Measurements from ENCODE around the gene SLCO3A1.
A peak's percentile ranks its signal among the peaks of the same experiment; 100 is the strongest.

SLCO3A1 gene

DNA sequence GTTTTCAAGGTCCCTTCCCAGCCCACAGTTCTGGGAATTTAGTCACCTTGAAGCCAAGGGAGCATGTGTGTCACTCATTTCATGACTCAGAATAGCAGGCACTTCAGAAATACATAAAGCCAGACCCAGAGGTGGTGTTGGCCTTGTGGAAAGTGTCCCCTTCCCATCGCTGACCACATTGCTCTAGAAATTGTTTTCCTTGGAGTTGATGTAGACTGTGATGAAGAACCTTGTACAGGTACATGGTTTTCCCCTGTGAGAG is 158.8 kb downstream of the SLCO3A1 start:
- Histone ChIP-seq H3K36me3 (ENCODE audit: control insufficient read depth, insufficient read depth, low read length) (no peaks in the 10 kb centered on the region), H3K79me2 (peaks cover 25% of the 10 kb centered on the region), H2AFZ (no peak overlapping the region), H3K9ac (no peak overlapping the region), H3K4me1 (peaks cover 7% of the 10 kb centered on the region), H3K4me3 (ENCODE audit: low read depth, low read length) (no peak overlapping the region), H3K4me2 (ENCODE audit: low read length) (no peak overlapping the region), H3K27ac (peak overlapping the region; percentile 12), H3K27me3 (ENCODE audit: control insufficient read depth, insufficient read depth, low read length) (no peaks in the 10 kb centered on the region), H3K9me3 (ENCODE audit: control insufficient read depth, low read length) (no peaks in the 10 kb centered on the region)
- TF ChIP-seq, protein P1, sequence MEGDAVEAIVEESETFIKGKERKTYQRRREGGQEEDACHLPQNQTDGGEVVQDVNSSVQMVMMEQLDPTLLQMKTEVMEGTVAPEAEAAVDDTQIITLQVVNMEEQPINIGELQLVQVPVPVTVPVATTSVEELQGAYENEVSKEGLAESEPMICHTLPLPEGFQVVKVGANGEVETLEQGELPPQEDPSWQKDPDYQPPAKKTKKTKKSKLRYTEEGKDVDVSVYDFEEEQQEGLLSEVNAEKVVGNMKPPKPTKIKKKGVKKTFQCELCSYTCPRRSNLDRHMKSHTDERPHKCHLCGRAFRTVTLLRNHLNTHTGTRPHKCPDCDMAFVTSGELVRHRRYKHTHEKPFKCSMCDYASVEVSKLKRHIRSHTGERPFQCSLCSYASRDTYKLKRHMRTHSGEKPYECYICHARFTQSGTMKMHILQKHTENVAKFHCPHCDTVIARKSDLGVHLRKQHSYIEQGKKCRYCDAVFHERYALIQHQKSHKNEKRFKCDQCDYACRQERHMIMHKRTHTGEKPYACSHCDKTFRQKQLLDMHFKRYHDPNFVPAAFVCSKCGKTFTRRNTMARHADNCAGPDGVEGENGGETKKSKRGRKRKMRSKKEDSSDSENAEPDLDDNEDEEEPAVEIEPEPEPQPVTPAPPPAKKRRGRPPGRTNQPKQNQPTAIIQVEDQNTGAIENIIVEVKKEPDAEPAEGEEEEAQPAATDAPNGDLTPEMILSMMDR (IDR thresholded peaks at IDR 0.05) = no peak

- Histone ChIP-seq H3K36me3 (ENCODE audit: control insufficient read depth, insufficient read depth, low read length) (no peaks in the 10 kb centered on the region), H2AFZ (no peak overlapping the region), H3K4me1 (peaks cover 7% of the 10 kb centered on the region), H3K9me3 (ENCODE audit: control insufficient read depth, low read length) (no peaks in the 10 kb centered on the region), H3K4me3 (ENCODE audit: low read depth, low read length) (no peak overlapping the region), H3K9ac (no peak overlapping the region), H3K79me2 (peaks cover 30% of the 10 kb centered on the region), H3K4me2 (ENCODE audit: low read length) (no peak overlapping the region), H3K27ac (no peak overlapping the region), H3K27me3 (ENCODE audit: control insufficient read depth, insufficient read depth, low read length) (no peaks in the 10 kb centered on the region)
- TF ChIP-seq, protein P1 (IDR thresholded peaks at IDR 0.05) = no peak
These were observed 159.4 kb downstream of the SLCO3A1 start for GRCh38 chr15:92012881-92013280.

DNA sequence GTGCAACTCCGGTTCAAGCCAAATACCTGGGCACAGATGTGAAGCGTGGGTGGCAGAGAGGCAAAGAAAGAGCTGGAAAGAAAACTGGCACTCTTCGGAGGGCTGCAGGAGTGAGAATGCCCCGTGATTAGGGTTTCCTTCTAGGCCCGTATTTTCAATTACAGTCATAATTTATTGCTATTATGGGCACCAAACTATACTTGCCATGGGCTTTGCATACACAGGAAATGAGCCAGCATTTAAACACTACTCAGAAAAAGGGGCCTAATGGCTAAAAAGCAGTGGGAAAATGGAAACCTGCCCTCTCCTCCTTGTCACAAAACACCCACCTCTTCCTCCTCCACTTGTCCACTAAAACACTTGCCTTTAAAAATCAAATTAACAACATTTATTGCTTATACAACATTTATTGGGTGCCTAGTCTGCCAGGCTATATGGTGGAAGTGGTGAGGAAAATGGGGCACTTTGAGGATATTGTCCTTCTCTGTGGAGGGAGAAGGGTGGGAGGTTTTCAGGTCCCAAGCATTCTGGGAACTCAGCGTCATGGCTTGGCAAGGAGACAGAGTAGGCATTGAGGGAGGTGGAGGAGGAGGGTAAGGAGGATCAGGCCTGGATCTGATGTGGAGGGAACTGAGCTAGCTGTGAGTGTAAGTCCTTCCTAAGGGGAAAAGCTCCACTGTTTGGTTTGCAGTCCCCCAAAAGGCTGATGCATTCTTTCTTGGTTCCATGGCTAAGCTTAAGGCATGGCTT is 160.9 kb downstream of the SLCO3A1 start:
- H3K4me3 ChIP-seq (ENCODE audit: low read depth, low read length) = no peak overlapping the region
- no peaks in the 10 kb centered on the region for H3K9me3 ChIP-seq (ENCODE audit: control insufficient read depth, low read length)
- no peak overlapping the region for H3K27ac ChIP-seq
- H3K79me2 ChIP-seq = peaks cover 41% of the 10 kb centered on the region
- H2AFZ ChIP-seq = no peak overlapping the region
- TF ChIP-seq, protein P1 (IDR thresholded peaks at IDR 0.05) = no peak
- H3K4me1 ChIP-seq = peaks cover 7% of the 10 kb centered on the region
- H3K9ac ChIP-seq = no peak overlapping the region
- no peaks in the 10 kb centered on the region for H3K36me3 ChIP-seq (ENCODE audit: control insufficient read depth, insufficient read depth, low read length)
- no peaks in the 10 kb centered on the region for H3K27me3 ChIP-seq (ENCODE audit: control insufficient read depth, insufficient read depth, low read length)
- H3K4me2 ChIP-seq (ENCODE audit: low read length) = no peak overlapping the region

- TF ChIP-seq, protein P1 (IDR thresholded peaks at IDR 0.05) = no peak
- Histone ChIP-seq H3K9ac (no peak overlapping the region), H3K27me3 (ENCODE audit: control insufficient read depth, insufficient read depth, low read length) (no peaks in the 10 kb centered on the region), H3K4me2 (ENCODE audit: low read length) (no peak overlapping the region), H3K27ac (no peak overlapping the region), H3K4me3 (ENCODE audit: low read depth, low read length) (no peak overlapping the region), H3K36me3 (ENCODE audit: control insufficient read depth, insufficient read depth, low read length) (no peaks in the 10 kb centered on the region), H3K4me1 (no peaks in the 10 kb centered on the region), H3K79me2 (peaks cover 46% of the 10 kb centered on the region), H2AFZ (no peak overlapping the region), H3K9me3 (ENCODE audit: control insufficient read depth, low read length) (no peaks in the 10 kb centered on the region)
These were observed 164.5 kb downstream of the SLCO3A1 start for GRCh38 chr15:92017882-92018534.
